K562 (cell line): ENCODE measurements around the gene PRSS21. TPM values are rescaled to one million over a fixed set of nuclear protein-coding genes. Genes with fewer than 3 reads are reported as not detected.

Experiments used
- ATAC-seq: fragments of 200-7000 bp; cut with Tn5 transposase; 3 replicates; pipeline ENCODE4 v1.9.1; 2020; ENCODE audit warnings: moderate library complexity
- BruUV-seq: library from RNA; stranded (reverse); fragments of 400-500 nt; replicated peaks from 2 replicates; lab custom pipeline; 2021; lab: Mats Ljungman, UMichigan
- CTCF ChIA-PET: fragments of 300-600 bp; formaldehyde crosslinking; extraction: SDS; loops from one replicate; lab custom pipeline; 2021; ENCODE audit warnings: low intra/inter-chr PET ratio; lab: Yijun Ruan, JAX
- POLR2A ChIA-PET: fragments of 300-600, 350-650 bp; sonication (Branson Sonifier 250); formaldehyde crosslinking; extraction: SDS; loops from one replicate; lab custom pipeline; 2021; ENCODE audit warnings: antibody characterized with exemption, inconsistent platforms; lab: Yijun Ruan, JAX
- DNase-seq, 4 experiments: peaks; one replicate each; pipeline versions ENCODE4 v3.0.0 to v3.0.0-alpha.2; 2011 to 2018; ENCODE audit warnings: low spot score in 3 of 4, mixed read lengths in 3 of 4; ENCODE audit errors: extremely low read depth in 1 of 4
- FAIRE-seq: peaks from 2 replicates; lab custom pipeline; 2011; peaks lifted over from hg19 to GRCh38; lab: Jason Lieb, UNC
- H2AFZ ChIP-seq: 2 replicates; pipeline ENCODE4 v1.6.0; 2011; ENCODE audit warnings: low read depth, low read length, control low read depth, inconsistent platforms
- H3K27ac ChIP-seq: fragments of 200-600 bp; 3 replicates; pipeline ENCODE4 v1.8.0; 2011; ENCODE audit warnings: low read depth, mild to moderate bottlenecking, control low read depth, inconsistent platforms, low read length, moderate library complexity, mixed read lengths; ENCODE audit errors: extremely low read depth
- H3K27me3 ChIP-seq, 2 experiments: fragments of 300-600 bp in 1 of 2; 2 replicates in 1 of 2; 3 replicates in 1 of 2; pipeline versions ENCODE4 v1.6.0 to v1.8.0; 2011; ENCODE audit warnings: inconsistent platforms in 2 of 2, low read length in 2 of 2, mild to moderate bottlenecking in 1 of 2, mixed read lengths in 1 of 2, moderate library complexity in 1 of 2; ENCODE audit not compliant: control insufficient read depth in 2 of 2, insufficient read depth in 2 of 2
- H3K36me3 ChIP-seq: fragments of 300-600 bp; 3 replicates; pipeline ENCODE4 v1.8.0; 2011; ENCODE audit warnings: mild to moderate bottlenecking, low read length, inconsistent platforms; ENCODE audit not compliant: control insufficient read depth, insufficient read depth
- H3K4me1 ChIP-seq, 2 experiments: fragments of 200-600 bp in 1 of 2; replicated peaks in 1 of 2; 2 replicates in 1 of 2; 3 replicates in 1 of 2; pipeline versions ENCODE4 v1.5.1 to v1.8.0; 2011; ENCODE audit warnings: inconsistent platforms in 2 of 2, low read length in 2 of 2, mild to moderate bottlenecking in 1 of 2, mixed read lengths in 1 of 2, moderate library complexity in 1 of 2; ENCODE audit not compliant: control insufficient read depth in 2 of 2, insufficient read depth in 2 of 2
- H3K4me2 ChIP-seq: 2 replicates; pipeline ENCODE4 v1.6.1; 2011; ENCODE audit warnings: low read length, control low read depth, inconsistent platforms, mixed read lengths; ENCODE audit not compliant: insufficient read depth
- H3K4me3 ChIP-seq: fragments of 200-600 bp; sonication (generic), shearing (Covaris generic); 2 replicates; pipeline ENCODE4 v1.5.1; 2016; ENCODE audit warnings: control low read depth, inconsistent platforms
- H3K79me2 ChIP-seq: fragments of 200-600 bp; 3 replicates; pipeline ENCODE4 v1.8.0; 2011; ENCODE audit warnings: low read length, inconsistent platforms; ENCODE audit not compliant: control insufficient read depth, insufficient read depth
- H3K9ac ChIP-seq, 2 experiments: 2 replicates each; pipeline versions ENCODE4 v1.6.0 to v1.6.1; 2011; ENCODE audit warnings: low read depth in 2 of 2, low read length in 2 of 2, control low read depth in 1 of 2, inconsistent platforms in 1 of 2, mild to moderate bottlenecking in 1 of 2, mixed read lengths in 1 of 2; ENCODE audit not compliant: insufficient read depth in 1 of 2
- H3K9me1 ChIP-seq: one replicate; pipeline ENCODE4 v1.6.0; 2011; ENCODE audit warnings: inconsistent platforms, mild to moderate bottlenecking, low read length, moderate library complexity; ENCODE audit not compliant: control insufficient read depth, insufficient read depth
- H3K9me3 ChIP-seq: replicated peaks from 2 replicates; pipeline ENCODE4 v1.5.1; 2011; ENCODE audit warnings: low read depth, low read length, inconsistent platforms; ENCODE audit not compliant: control insufficient read depth, insufficient read depth
- H4K20me1 ChIP-seq: replicated peaks from 2 replicates; pipeline ENCODE4 v1.6.1; 2011; ENCODE audit warnings: low read length, inconsistent platforms, mixed read lengths; ENCODE audit not compliant: control insufficient read depth, insufficient read depth
- ARHGAP35 ChIP-seq: fragments of 450-650 bp; IDR thresholded peaks from 2 replicates; pipeline ENCODE4 v1.6.1; 2018; ENCODE audit not compliant: partially characterized antibody
- EGR1 ChIP-seq: fragments of 450-650 bp; conservative IDR thresholded peaks from 2 replicates; pipeline ENCODE4 v1.6.1; 2017; ENCODE audit warnings: mild to moderate bottlenecking
- HLTF ChIP-seq: fragments of 450-650 bp; IDR thresholded peaks from 2 replicates; pipeline ENCODE4 v1.6.1; 2016
- IRF1 ChIP-seq: sonication (generic); formaldehyde crosslinking; IDR thresholded peaks from 2 replicates; pipeline ENCODE4 v1.8.0; 2022; ENCODE audit warnings: missing genetic modification reagents, mild to moderate bottlenecking, borderline replicate concordance
- MIER1 ChIP-seq: fragments of 450-650 bp; IDR thresholded peaks from 2 replicates; pipeline ENCODE4 v1.6.1; 2016; ENCODE audit warnings: antibody characterized with exemption, mild to moderate bottlenecking, low read depth
- MLLT1 ChIP-seq, 2 experiments: fragments of 450-650 bp; IDR thresholded peaks; 2 replicates each; pipeline ENCODE4 v1.6.1; 2016
- PCBP1 ChIP-seq: fragments of 200-400 bp; formaldehyde crosslinking; IDR thresholded peaks from 2 replicates; pipeline ENCODE4 v1.6.1; 2018; ENCODE audit warnings: mild to moderate bottlenecking, low read depth, low read length; ENCODE audit not compliant: poor library complexity, severe bottlenecking
- SPI1 ChIP-seq: IDR thresholded peaks from 2 replicates; pipeline ENCODE4 v1.6.1; 2011; ENCODE audit warnings: low read depth, low read length, control low read depth, borderline replicate concordance
- ZNF143 ChIP-seq: sonication (generic); formaldehyde crosslinking; IDR thresholded peaks from 2 replicates; pipeline ENCODE4 v1.9.0; 2022; ENCODE audit warnings: mild to moderate bottlenecking, missing genetic modification reagents
- WGBS: fragments of 100-300 bp; shearing (Covaris generic); methylation state at CpG from one replicate; pipeline ENCODE4 v1.1.6; 2016; ENCODE audit warnings: low coverage, mixed read lengths; ENCODE audit not compliant: insufficient coverage; ENCODE audit errors: missing lambda C conversion rate; 5-methylcytosine and 5-hydroxymethylcytosine counted together
- in situ Hi-C: fragments of 300-500 bp; cut with MboI; formaldehyde crosslinking; loops from 4 replicates; pipeline ENCODE4 v1.15.0; 2018; ENCODE audit warnings: inconsistent platforms, mixed read lengths
- intact Hi-C: fragments of 100-400 bp; cut with micrococcal nuclease; formaldehyde crosslinking; loops from 2 replicates; pipeline ENCODE4 v1.14.2; 2022
- polyA plus RNA-seq, 8 experiments: library from polyadenylated mRNA; depleted of rRNA in 4 of 8; stranded (reverse) in 5 of 8; unstranded in 3 of 8; fragments of >200 nt; fragmentation: Nextera tagmentation in 2 of 8; fragmentation: Illumina TruSeq in 1 of 8; extraction: Ambion mirVana in 2 of 8; extraction: Trizol in 1 of 8; gene quantifications; 2 replicates each; pipeline versions ENCODE4 v1.2.1 to v1.2.3, GENCODE V29; 2011 to 2014; ENCODE audit warnings: inconsistent platforms in 1 of 8, missing spikeins in 1 of 8
- total RNA-seq, 7 experiments: library from RNA; depleted of rRNA in 6 of 7; stranded (reverse); fragments of >200 nt in 6 of 7; fragmentation: Illumina TruSeq in 2 of 7; extraction: Trizol in 2 of 7; gene quantifications; 2 replicates each; pipeline versions ENCODE4 v1.2.1 to v1.2.3, GENCODE V29; 2011 to 2021; ENCODE audit warnings: low replicate concordance in 1 of 7
- TF ChIP-seq, protein P1 (sequence below): fragments of 450-650 bp; formaldehyde crosslinking; IDR thresholded peaks from 2 replicates; pipeline ENCODE4 v1.4.0; 2022; ENCODE audit warnings: missing genetic modification characterization

Gene PRSS21
- total and polyA plus RNA-seq, 9 of the 15 experiments (the other 6 are each of a cell fraction or from before 2014, with no cell fraction given) = 12.1 to 121 (median 61.3) TPM

- H3K9me3 ChIP-seq = peaks cover 7% of the 10 kb centered on the region
- in situ Hi-C loops = no loop called here
- WGBS = 54% methylated on average over 8 of the region's 14 CpGs
- H3K9me1 ChIP-seq = no peaks in the 10 kb centered on the region
- DNase-seq (peak; percentile 47 to 85 (median 78)), FAIRE-seq (peak; percentile 87), ATAC-seq (peak; percentile 94)
- intact Hi-C loops = no loop called here
- H3K36me3 ChIP-seq = no peaks in the 10 kb centered on the region
- no peak overlapping the region for H2AFZ ChIP-seq
- peaks cover 0 to 51% of the 10 kb centered on the region in 2 experiments; a peak in 3 of 5 replicates for H3K4me1 ChIP-seq
- POLR2A ChIA-PET = interaction anchor here (0.5 to 1.2 kb wide), 3 partner anchors 27 to 985 kb away, joined by 3 to 4 read pairs (median 3); partner anchors contain the start of gene FLYWCH2
- no peak overlapping the region for H3K4me2 ChIP-seq
- no peak overlapping the region for H3K9ac ChIP-seq
- H3K27me3 ChIP-seq = peaks cover 0 to 28% of the 10 kb centered on the region in 2 experiments; a peak in 1 of 5 replicates
- H4K20me1 ChIP-seq = no peaks in the 10 kb centered on the region
- BruUV-seq = no TSS peak
- TF ChIP-seq IRF1 (CRISPR knock-in tag) (no peak), PCBP1 (no peak), EGR1 (peak; percentile 34), HLTF (peak; percentile 21; the same call in 1 of the 2 replicates), SPI1 (no peak), MLLT1 (IDR thresholded peaks at IDR 0.05) (0 out of 4 replicates have a peak, but pooled peaks of 1 of the 2 experiments have one; percentile 47), ARHGAP35 (no peak), MIER1 (0 out of 2 replicates have a peak, but pooled peaks have one; percentile 50), ZNF143 (CRISPR knock-in tag) (no peak)
- TF ChIP-seq, protein P1, sequence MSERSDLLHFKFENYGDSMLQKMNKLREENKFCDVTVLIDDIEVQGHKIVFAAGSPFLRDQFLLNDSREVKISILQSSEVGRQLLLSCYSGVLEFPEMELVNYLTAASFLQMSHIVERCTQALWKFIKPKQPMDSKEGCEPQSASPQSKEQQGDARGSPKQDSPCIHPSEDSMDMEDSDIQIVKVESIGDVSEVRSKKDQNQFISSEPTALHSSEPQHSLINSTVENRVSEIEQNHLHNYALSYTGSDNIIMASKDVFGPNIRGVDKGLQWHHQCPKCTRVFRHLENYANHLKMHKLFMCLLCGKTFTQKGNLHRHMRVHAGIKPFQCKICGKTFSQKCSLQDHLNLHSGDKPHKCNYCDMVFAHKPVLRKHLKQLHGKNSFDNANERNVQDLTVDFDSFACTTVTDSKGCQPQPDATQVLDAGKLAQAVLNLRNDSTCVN (CRISPR knock-in tag) = peak; percentile 65; the same call in 1 of the 2 replicates
- no peaks in the 10 kb centered on the region for H3K79me2 ChIP-seq
- H3K27ac ChIP-seq = no peak overlapping the region
- CTCF ChIA-PET = no interaction called here
- no peak overlapping the region for H3K4me3 ChIP-seq
These were observed 39.1 kb downstream of the PRSS21 start for GRCh38 chr16:2856061-2856670.
